H1 (cell line): ENCODE data around the gene RNF141. TPM values are rescaled to one million over a fixed set of nuclear protein-coding genes. Genes with fewer than 3 reads are reported as not detected.

Source experiments
- polyA plus RNA-seq, 7 experiments: library from polyadenylated mRNA; depleted of rRNA in 3 of 7; stranded (reverse) in 5 of 7; unstranded in 2 of 7; fragments of >200 nt in 5 of 7; fragments of 200-250 nt in 2 of 7; gene quantifications; 1 replicate in 5 of 7; 2 replicates in 1 of 7; 4 replicates in 1 of 7; pipeline versions ENCODE4 v1.2.1 to v1.2.3, GENCODE V29; 2011 to 2013; ENCODE audit warnings: missing spikeins in 2 of 7, mixed read lengths in 2 of 7
- total RNA-seq: library from RNA; stranded (reverse); fragmentation: NEBNext Ultra II Directional; extraction: Animal tissue kit (Norgen Biotek cat#: 25700); gene quantifications from 2 replicates; pipeline ENCODE4 v1.2.1, GENCODE V29; 2021
- TF ChIP-seq, protein P1 (sequence below): IDR thresholded peaks from 2 replicates; pipeline ENCODE4 v1.6.1; 2012; ENCODE audit warnings: inconsistent platforms

The RNF141 gene
- total and polyA plus RNA-seq, 2 of the 8 experiments (the other 6 are each of a cell fraction or from before 2014, with no cell fraction given), result 8.5 to 22.8 TPM

DNA sequence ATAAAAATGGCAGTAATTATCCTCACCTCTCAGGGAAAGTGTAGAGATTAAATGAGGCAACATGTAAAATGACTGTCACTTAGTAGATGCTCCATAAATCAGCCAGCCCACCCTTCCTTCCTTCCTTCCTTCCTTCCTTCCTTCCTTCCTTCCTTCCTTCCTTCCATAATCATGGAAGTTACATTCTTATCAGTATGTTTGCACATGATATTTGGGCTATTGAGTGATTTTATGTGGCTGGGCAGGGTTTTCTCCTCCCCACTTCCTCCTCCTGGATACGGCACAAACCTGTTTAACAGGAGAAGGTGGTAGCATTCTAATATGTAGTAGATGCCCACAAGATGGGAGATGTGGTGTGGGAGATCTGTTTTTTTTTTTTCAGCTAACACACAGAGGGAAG lies 15.6 kb upstream of the RNF141 start (continued):
- TF ChIP-seq, protein P1, sequence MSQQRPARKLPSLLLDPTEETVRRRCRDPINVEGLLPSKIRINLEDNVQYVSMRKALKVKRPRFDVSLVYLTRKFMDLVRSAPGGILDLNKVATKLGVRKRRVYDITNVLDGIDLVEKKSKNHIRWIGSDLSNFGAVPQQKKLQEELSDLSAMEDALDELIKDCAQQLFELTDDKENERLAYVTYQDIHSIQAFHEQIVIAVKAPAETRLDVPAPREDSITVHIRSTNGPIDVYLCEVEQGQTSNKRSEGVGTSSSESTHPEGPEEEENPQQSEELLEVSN, result no peak
- TF ChIP-seq, all 59 proteins: peak for 0
